Left kidney (tissue), 2 donors: ENCODE data around the gene SRF. TPM values are rescaled to one million over a fixed set of nuclear protein-coding genes. Genes with fewer than 3 reads are reported as not detected.

Experiments
- DNase-seq: peaks from one replicate; pipeline ENCODE4 v3.0.0-alpha.2; 2013
- polyA plus RNA-seq: library from polyadenylated mRNA; unstranded; fragments of 120-200 nt; gene quantifications from one replicate; pipeline ENCODE4 v1.2.1, GENCODE V29; 2013; ENCODE audit not compliant: insufficient read length

The SRF gene
- polyA plus RNA-seq, 1 donor: 28.2 TPM

DNA sequence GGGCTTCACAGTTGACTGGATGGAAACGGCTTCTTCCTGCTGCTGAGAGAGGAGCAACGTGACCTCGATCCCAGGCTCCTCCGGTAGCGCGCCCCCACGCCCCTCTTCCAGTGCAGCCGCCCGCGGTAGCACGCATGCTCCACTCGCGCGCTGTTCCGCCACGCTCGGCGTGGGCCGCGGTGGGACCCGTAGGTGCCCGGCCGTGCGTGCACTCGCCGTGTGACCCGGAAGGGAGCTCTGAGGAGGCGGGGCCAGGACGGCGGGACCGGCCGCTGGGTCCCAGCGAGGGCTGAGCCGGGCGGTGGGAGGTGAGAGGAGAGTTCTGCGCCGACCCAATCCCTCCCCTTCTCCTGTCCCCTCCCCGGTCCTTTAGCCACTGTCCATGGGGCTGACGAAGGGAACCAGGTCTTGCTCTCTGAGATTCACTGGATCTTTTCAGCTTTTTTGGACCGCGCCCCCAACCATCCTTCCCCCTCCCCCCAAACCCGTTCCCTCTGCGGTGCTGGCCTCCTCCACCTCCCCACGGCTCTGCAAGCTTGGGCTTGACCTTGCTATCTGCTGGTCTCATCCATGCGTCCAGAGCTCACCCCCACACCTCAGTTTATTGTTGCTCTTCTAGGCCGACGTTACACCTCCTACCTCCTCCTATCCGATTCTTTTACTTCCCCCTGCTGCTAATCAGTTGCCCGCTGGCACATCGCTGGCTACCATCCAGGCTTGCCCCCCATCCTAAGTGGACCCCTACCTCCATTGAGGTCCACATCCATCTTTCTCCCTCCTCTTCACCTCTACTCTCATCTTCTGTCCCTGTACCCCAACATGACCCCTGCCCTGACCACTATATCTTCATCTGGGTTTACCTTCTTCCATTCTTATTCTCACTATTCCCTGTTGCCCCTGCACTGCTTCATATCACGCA, 11.1 kb downstream of the SRF start, which contains the start of gene CUL9:
Gene CUL9 (plus strand): TSS at position 255 of the 919 bp plus-strand sequence. CDS start 2,115 bp downstream, outside the sequence.
- DNase-seq: peak; percentile 75

- DNase-seq: no peak
Measured at GRCh38 chr6:43183441-43183840, 12.4 kb downstream of the SRF start.

GRCh38 chr6:43184268-43184985, 13.4 kb downstream of the SRF start:
- DNase-seq: no peak

- no peak for DNase-seq
Measured at GRCh38 chr6:43185391-43185985, 14.4 kb downstream of the SRF start.

- no peak for DNase-seq
Measured at GRCh38 chr6:43186019-43186418, 14.9 kb downstream of the SRF start.

DNA sequence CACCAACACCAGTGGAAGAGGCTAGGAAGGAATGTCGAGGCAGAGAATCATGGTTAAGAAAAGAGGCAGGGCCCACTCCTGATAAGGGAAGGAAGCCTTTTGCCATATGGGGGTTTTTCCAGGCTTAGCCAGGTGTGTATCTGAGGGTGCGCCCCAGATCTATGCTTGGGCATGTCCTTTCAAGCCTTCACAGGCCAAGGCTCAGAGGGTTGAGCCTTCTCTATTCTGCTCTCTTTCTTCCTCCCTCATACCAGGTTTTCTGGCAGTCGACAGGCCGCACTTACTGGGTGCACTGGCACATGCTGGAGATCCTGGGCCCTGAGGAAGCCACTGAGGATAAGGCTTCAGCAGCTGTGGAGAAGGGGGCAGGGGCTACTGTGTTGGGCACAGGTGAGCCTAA, 15.6 kb downstream of the SRF start:
- no peak for DNase-seq

- DNase-seq: no peak
Measured at GRCh38 chr6:43187821-43188220, 16.8 kb downstream of the SRF start.

DNA sequence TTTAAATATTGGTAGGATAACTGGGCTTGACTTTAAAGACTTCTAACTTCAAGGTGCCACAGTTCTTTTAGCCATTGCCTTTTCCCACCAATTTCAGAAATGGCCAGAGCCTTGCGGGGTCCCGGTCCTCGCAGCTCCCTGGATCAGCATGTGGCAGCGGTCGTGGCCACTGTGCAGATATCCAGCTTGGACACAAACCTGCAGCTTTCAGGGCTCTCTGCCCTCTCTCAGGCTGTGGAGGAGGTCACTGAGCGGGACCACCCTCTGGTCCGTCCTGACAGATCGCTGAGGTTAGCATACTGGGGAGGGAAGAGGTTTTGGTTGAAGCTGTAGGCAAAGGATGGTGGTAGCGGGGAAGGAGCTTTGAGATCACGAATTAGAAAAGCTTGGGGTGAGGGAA, 17.4 kb downstream of the SRF start:
- DNase-seq: no peak

DNA sequence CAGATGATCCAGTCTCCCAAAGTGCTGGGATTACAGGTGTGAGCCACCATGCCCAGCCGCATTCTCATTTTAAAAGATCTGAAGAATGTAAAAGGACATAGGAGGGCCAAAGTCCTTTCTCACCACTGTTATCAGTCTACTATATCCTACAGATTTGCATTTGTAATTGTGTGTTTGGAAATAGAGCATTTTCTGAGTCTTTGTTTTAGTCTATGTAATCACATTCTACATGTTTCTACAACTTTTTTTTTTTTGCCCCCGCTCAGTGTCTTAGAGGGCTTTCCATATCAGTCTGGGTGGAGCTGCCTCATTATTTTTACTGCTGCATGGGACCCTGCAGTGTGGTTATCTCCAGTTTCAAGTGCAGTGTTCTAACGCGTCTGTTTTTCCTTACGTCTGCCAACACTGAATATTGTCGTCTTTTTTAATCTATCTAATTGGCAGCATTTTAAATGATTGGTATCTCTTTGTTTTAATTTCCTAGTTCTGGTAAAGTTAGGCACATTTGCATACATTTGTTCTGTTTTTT, 18.8 kb downstream of the SRF start:
- DNase-seq: no peak

DNA sequence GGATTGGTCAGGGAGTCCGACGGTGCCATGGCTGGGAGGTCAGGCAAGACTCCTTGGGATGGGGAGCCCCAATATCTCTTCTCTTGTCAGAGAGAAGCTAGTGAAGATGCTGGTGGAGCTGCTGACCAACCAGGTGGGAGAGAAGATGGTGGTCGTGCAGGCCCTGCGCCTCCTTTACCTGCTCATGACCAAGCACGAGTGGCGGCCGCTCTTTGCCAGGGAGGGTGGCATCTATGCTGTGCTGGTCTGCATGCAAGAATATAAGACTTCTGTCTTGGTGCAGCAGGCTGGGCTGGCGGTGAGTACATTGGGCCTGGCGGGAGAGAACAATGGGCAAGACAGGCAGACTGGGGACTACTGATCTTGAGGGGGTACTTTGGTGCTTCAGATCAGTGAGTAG, 21.8 kb downstream of the SRF start:
- DNase-seq: no peak

DNA sequence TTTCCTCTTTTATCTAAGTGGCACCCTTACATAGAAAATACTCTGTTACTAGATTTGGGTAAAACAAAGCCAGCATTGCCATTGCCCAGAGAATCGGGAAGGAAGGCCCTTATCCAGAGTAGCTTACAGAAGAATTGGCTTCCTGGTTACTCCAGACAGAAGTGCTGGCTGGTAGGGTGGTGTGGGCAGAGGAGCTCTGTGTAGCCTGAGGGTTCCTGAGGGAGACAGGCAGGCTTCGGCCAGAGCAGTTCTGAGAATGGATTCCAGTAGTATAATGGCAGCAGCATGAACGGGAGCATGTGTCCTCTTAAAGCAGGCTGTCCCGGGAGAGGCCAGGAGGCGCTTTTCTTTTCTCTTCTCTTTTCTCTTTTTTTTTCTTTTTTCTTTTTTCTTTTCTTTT, 22.9 kb downstream of the SRF start:
- no peak for DNase-seq

GRCh38 chr6:43196337-43196736, 25.3 kb downstream of the SRF start:
- DNase-seq: no peak

DNA sequence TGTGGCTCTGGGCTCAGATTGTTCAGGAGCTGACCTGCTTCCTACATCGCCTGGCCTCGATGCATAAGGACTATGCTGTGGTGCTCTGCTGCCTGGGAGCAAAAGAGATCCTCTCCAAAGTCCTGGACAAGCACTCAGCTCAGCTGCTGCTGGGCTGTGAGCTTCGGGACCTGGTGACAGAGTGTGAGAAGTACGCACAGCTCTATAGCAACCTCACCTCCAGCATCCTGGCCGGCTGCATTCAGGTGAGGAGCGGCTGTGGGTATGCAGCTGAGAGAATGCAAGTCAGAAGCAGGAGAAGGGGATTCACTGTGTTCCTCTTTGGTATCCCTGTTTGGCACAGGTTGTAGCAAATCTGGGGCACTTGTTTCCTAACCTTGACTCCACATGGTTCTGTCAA, 28.8 kb downstream of the SRF start:
- DNase-seq: no peak

DNA sequence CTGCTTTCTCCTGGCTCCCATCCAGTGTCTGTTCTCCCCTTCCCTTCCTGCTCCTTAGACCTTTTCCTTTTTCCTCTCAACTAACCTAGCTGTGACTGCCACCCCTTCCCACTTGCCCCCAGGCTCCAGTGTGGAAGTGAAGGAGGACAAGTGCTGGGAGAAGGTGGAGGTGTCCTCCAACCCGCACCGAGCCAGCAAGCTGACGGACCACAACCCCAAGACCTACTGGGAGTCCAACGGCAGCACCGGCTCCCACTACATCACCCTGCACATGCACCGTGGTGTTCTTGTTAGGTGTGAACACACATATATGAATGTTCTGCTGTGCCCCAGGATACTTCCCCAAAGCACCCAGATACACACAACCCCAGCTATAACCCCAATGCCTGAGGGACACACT, 29.5 kb downstream of the SRF start:
- DNase-seq: no peak

GRCh38 chr6:43202451-43202850, 31.4 kb downstream of the SRF start:
- no peak for DNase-seq

DNA sequence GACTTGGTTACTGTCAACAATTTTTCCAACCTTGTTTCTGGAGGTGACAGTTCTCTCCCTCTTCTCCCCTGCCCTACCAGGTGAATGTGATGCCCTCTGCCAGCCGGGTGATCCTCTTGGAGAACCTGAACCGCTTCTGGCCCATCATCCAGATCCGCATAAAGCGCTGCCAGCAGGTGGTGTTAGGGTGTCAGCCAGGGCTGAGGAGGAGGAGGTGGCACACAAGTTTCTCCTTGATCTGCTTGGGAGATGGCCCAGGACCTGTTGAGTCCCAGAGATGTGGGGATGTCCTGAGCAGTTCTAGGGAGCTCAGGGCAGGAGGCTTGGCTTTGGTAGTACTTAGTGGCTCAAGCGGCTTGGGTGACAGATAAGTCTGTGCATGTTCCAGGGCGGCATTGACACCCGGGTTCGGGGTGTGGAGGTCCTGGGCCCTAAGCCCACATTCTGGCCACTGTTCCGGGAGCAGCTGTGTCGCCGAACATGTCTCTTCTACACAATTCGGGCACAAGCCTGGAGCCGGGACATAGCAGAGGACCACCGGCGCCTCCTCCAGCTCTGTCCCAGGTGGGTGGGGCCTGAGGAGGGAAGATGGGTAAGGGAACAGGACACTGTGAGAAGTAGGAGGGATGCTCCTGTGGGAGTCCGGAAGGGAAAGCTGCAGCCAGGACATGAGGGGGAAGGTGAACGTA, 32.1 kb downstream of the SRF start:
- no peak for DNase-seq

- DNase-seq: no peak
Measured at GRCh38 chr6:43203718-43204095, 32.6 kb downstream of the SRF start.

DNA sequence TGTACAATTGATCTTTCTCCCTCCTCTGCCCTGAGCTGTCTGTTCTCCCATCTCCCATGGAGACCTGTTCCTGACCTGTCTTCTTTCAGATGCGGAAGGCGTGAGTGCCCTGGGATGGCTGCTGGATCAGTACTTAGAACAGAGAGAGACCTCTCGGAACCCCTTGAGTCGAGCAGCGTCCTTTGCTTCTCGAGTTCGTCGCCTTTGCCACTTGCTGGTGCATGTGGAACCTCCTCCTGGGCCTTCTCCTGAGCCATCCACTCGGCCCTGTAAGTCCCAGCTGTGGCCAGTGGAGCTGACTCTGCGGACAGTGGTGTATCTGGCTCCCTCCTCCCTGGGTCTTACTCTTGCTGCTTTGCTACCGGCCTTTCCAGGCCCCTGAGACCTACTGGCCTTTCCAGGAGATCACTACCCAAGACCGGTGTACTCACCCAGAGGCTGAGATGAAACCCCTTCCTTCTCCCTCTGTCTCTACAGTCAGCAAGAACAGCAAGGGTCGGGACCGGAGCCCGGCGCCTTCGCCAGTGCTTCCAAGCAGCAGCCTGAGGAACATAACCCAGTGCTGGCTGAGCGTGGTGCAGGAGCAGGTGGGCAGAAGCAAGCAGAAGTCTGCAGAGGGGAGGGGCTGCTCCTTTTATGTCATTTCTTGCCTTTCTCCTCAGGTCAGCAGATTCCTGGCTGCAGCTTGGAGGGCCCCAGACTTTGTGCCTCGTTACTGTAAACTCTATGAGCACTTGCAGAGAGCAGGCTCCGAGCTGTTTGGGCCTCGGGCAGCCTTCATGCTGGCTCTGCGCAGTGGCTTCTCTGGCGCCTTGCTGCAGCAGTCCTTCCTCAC, 33.4 kb downstream of the SRF start:
- no peak for DNase-seq

GRCh38 chr6:43205849-43206248, 34.8 kb downstream of the SRF start:
- no peak for DNase-seq

DNA sequence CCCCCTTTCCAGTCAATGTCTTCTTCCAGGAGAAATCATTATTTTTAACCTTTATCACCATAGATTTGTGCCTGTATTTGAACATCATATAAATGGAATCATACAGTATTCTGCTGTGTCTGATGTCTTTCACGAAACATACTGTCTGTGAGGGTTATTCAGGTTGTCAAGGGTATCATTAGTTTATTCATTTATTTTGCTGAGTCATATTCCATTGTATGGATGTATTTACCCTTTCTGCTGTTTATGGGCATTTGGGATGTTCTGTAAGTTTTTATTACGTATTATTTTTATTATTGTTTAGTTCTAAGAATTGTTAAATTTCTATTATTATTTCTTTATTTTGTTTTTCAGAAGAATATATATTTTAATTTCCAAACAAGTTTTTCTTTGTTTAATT, 36.2 kb downstream of the SRF start:
- no peak for DNase-seq

GRCh38 chr6:43211955-43212354, 40.9 kb downstream of the SRF start:
- peak; percentile 11 for DNase-seq
